GM13976 (cell line): ENCODE data around the gene SORBS1.

ENCODE experiments used
- DNase-seq: peaks from one replicate; pipeline ENCODE4 v3.0.0; 2012; ENCODE audit warnings: low spot score
- CTCF ChIP-seq: IDR thresholded peaks from 2 replicates; pipeline ENCODE4 v1.5.1; 2012; ENCODE audit warnings: borderline replicate concordance, mild to moderate bottlenecking; ENCODE audit not compliant: insufficient read depth; ENCODE audit errors: extremely low read depth, missing control alignments, control extremely low read depth
- in situ Hi-C: fragments of 300-500 bp; cut with MboI; formaldehyde crosslinking; loops from one replicate; pipeline ENCODE4 v1.12.0; 2022; ENCODE audit warnings: low sequenced_read_pairs, mixed read lengths, inconsistent platforms; ENCODE audit not compliant: unreplicated experiment

The SORBS1 gene

DNA sequence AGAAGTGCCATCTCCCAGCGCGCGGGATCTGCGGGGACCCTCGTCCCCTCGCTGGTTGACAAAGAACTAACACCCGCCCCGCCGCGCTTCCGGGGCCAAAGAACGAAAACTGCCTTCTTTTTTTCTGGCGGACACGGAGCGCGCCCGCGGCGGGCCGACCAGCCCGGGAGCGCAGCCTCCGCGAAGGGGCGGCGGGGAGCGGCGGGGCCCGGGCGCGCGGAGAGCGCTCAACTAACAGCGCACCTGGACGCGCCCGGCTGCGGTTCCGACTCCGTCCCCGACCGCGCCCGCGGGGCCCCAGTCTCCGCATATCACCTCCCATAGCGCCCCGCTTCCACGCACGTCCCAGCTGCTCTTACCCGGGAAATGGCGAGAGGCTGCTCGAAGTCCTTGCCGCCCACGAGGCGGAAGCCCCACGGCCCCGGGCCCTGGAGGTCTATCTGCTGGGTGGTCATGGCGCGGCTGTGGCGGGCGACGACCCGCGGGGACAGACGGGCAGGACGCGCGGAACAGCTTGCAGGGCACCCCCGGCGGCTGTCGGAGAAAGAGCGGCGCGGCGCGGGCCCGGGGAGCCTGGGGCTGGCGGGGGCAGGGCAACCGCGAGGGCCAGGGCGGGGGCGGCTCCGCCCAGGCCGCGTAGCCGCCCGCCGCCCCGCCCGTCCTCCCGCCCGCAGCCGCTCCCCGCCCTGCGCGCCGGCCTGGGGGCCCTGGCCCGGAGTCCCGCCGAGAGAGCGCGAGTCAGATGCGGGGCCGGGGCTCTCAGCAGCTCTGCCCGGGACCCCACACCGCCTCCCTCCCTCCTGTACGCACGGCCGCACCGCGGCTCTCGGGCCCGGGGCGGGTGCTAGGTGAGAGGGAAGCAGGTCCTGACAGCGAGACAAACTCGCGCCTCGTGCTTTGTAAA, 270.5 kb downstream of the SORBS1 start, which contains the start of gene PDLIM1:
Gene PDLIM1, minus strand, starts transcription at position 543 of the 904 bp plus-strand sequence. Its CDS starts 88 bp downstream, at position 455.
- in situ Hi-C loops, result no loop called here

DNA sequence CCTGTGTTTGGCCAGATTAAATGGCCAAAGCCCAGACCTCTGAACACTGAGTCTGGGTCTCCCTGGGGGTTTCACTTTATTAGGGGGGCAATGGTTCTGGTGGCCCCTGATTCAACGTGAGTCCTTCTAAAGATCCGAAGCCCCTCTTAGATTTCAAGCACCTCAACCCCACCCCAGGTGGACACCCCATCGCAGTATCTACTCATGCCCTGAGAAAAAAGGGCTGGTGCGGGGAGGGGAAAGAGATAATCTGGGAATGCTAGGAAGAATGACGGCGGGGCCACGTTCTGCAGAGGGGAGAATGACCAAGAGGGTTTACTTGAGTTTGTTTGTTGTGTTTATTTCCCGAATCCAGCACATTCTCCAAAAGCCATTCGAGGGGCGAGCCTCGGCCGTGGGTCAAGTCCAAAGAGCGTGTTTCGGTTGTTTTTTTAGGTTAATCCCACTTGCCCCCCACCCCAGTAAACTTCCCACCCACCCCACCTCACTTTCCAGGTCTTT, 271.2 kb downstream of the SORBS1 start:
- in situ Hi-C loops, result no loop called here
- no peak for DNase-seq
- TF ChIP-seq CTCF, result no peak

More for the DNA sequence above, 270.5 kb downstream of the SORBS1 start, which contains the start of gene PDLIM1:
- peak; percentile 90 for DNase-seq
- TF ChIP-seq CTCF, result peak; percentile 32

DNA sequence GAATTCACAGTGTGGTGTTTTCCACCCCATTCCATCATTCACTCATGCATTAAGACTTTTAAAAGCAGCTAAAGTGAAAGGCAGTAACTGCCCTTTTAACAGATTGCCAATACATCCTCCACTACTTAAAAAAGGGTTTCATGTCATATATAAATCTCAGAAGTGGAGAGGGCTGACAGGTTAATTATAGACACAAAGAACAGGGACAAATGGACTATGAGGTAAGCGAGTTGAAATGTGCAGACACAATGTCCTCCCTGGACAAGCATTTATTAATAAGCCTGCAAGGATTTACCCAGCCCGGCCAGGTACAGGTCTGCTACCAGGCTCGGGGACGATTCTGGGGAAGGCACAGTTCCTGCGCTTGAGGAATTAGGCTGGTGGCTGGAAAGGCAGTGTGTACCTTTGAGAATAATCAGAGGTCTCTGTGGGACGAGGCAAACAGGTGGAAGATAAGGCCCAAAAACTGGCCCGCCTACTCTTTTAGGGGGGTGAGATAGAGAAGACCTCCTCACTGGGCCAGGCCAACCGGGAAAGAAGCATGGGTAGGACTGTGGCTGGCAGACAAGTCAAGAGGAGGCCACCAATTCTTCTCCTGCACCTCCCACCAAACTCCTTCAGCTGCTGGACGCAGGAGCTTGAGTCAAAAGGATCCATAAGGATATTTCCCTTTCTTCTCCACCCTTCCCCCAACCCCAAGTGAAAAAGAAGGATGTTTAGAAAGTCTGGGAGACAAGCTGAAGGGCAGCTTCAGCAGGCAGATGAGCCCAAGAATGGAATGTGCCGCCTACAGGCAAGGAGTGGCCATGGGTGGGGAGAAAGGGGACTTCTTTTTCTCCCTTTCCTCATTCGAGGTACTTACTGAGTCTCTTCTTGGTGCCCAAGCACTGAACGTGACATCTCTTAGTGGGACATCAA, 271.9 kb downstream of the SORBS1 start:
- DNase-seq, result peak; percentile 39
- in situ Hi-C loops, result no loop called here
- peak; percentile 28 for TF ChIP-seq CTCF

DNA sequence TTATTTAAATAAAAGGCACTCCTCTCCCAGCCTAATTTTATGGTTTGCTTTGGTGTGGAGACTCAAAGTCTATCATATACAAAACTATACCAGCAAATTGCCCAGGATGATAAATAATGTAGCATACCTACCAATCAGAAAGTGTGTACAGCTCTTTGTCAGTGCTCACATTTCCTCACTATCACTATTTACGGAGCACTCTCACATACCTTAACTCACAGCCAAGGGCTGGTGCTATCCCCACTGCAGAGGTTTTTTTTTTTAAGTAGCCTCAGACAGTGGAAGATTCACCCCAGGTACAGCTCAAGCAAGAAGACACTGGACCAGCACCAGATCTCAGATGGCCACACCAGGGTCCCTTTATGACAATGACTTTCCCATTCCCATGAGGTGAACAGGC, 272.9 kb downstream of the SORBS1 start:
- TF ChIP-seq CTCF, result no peak
- in situ Hi-C loops, result no loop called here
- DNase-seq, result no peak

GRCh38 chr10:95287281-95287680, 273.9 kb downstream of the SORBS1 start:
- no peak for DNase-seq
- TF ChIP-seq CTCF, result no peak
- in situ Hi-C loops, result no loop called here

DNA sequence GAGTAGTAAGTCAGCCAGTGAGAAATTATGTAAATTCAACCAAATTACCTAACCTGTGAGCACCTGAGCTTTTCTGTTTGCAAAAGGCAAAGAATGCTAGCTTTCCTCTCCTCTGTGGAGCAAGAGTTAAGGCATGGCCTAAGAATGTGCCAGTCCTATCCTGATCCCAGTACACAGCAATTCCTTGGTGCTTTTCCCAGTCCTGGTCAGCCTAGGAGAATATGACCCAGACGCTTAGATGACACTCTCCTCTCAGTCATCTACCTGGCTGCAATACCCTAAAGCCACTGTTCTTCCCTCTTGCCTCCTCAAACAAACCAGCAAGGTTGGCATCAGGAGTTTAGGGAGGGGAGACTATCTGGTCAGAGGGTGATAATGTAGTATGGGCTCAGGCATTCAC, 274.5 kb downstream of the SORBS1 start:
- no peak for DNase-seq
- no peak for TF ChIP-seq CTCF
- in situ Hi-C loops, result no loop called here
